AG09319 (cell line): ENCODE results near the gene YY1AP1.

Experiments used
- DNase-seq: peaks from one replicate; pipeline ENCODE4 v3.0.0-alpha.2; 2010; ENCODE audit warnings: low read depth; ENCODE audit errors: extremely low read depth
- TF ChIP-seq, protein P1 (sequence below): IDR thresholded peaks from 2 replicates; pipeline ENCODE4 v1.5.1; 2011; ENCODE audit warnings: low read depth, mild to moderate bottlenecking, inconsistent platforms, low read length, moderate library complexity

The YY1AP1 gene

DNA sequence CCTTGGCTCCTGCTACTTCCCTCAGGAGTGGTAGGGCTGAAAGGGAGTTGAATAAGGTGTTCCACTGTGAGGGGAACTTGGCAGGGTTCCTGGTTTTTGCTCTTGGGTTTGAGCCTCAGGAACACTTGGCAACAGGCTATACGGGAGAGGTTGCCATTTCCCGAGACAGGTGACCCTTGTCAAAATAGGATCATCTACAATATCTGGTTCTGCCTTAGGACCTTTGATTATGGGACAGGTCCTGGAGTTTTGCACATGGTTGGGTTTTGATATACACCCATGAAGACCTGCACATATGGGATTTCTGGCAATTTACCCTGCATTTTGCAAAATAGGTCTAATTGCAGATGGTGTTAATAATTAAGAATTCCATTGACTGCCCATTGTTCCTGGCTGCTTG, 31.1 kb downstream of the YY1AP1 start:
- TF ChIP-seq, protein P1, sequence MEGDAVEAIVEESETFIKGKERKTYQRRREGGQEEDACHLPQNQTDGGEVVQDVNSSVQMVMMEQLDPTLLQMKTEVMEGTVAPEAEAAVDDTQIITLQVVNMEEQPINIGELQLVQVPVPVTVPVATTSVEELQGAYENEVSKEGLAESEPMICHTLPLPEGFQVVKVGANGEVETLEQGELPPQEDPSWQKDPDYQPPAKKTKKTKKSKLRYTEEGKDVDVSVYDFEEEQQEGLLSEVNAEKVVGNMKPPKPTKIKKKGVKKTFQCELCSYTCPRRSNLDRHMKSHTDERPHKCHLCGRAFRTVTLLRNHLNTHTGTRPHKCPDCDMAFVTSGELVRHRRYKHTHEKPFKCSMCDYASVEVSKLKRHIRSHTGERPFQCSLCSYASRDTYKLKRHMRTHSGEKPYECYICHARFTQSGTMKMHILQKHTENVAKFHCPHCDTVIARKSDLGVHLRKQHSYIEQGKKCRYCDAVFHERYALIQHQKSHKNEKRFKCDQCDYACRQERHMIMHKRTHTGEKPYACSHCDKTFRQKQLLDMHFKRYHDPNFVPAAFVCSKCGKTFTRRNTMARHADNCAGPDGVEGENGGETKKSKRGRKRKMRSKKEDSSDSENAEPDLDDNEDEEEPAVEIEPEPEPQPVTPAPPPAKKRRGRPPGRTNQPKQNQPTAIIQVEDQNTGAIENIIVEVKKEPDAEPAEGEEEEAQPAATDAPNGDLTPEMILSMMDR: no peak
- DNase-seq: no peak

DNA sequence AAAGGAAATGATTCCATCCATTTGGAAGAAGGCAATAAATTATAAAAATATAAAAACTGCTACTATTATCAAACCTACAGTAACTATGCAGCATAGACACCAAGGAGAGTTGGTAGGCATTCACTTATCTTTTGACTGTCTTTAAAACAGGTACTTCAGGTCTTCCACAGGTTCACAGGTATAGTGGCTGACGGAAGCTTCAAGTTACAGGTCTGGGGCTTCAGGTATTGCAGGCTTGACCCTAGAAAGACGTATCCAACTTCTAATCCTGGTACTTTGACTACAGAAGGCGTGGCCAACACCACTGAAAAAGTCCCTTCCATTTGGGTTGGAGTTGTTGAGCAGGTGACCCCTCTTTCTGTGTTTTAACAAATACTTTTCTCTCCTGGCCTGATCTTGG, 35.6 kb downstream of the YY1AP1 start:
- TF ChIP-seq, protein P1: no peak

DNA sequence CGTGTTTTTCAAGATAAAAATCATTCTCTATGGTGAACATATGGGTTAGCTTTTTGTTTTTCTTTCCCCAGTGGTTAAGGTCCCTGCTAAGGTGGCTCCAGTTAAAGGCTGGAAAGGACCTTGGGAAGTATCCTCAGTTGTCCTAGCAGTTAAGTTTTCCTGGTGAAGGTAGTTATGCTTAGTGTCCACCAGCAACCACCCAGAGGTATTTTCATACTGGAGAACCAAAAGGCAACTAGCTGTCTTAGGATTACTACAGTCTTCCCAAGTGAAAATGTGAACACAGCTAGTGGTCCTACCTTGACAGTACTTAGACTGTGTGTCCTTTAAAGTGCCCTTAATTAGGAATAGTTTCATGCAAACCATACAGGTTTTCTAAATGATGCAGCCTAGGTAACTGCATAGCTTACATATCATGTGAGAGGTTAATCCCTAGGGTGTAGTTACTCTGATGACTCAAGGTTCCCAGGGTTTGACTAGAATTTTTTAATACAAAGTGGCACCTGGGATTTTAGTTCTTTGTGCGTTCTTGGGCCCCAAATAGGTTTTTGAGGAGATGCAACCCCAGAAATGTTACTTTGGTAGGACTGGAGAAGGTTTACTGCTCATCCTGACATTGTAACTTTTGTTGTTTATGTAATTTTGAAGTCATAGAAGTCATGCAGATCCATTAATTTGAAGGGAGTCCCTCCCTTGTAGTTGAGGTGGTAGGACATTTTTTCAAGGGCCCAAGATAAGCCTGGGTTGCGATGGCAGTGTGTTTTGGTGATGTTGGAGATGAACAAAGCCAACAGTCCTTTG, 36.5 kb downstream of the YY1AP1 start:
- TF ChIP-seq, protein P1: no peak
- DNase-seq: no peak

More for the DNA sequence above, 35.6 kb downstream of the YY1AP1 start:
- no peak for DNase-seq

DNA sequence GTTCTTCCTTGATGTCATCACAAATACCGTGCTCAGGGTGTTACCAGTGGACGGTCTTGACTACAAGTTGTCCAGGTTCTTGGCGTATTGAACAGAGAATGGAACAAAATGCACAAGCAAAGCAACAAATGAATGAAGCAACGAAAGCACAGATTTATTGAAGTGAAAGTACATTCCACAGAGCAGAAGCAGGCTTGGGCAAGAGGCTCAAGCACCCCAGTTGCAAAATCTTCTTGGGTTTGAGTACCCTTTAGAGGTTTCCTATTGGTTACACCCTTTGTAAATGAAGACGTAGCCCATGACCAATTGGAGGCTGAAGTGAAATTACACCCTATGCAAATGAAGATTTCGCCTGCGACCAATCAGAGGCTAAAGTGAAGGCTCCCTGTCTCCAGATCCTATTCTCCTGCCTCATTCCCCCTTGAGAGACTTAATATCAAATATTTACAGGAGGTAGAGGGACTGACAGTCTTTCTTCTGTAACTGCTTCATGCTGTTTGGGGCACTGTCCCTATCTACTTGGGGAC, 38.3 kb downstream of the YY1AP1 start:
- TF ChIP-seq, protein P1: no peak
- no peak for DNase-seq

DNA sequence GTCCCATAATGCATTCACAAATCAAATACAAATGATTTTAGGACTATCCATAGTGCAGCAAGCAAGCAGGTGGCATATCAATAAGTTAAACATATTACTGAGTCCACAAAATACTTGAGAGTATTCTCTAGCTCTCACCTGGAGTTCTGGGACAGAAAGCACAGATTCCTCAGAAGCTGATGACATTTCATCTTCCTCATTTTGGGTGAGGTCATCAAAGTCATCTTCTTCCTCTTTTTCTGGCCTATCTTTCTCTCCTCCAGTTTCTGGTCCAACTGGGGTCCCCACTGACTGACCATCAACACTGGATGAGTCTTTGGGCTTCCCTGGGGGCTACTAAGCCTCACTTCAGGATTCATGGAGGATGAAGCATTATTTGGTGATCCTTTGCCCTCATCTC, 38.9 kb downstream of the YY1AP1 start:
- no peak for DNase-seq
- TF ChIP-seq, protein P1: no peak

DNA sequence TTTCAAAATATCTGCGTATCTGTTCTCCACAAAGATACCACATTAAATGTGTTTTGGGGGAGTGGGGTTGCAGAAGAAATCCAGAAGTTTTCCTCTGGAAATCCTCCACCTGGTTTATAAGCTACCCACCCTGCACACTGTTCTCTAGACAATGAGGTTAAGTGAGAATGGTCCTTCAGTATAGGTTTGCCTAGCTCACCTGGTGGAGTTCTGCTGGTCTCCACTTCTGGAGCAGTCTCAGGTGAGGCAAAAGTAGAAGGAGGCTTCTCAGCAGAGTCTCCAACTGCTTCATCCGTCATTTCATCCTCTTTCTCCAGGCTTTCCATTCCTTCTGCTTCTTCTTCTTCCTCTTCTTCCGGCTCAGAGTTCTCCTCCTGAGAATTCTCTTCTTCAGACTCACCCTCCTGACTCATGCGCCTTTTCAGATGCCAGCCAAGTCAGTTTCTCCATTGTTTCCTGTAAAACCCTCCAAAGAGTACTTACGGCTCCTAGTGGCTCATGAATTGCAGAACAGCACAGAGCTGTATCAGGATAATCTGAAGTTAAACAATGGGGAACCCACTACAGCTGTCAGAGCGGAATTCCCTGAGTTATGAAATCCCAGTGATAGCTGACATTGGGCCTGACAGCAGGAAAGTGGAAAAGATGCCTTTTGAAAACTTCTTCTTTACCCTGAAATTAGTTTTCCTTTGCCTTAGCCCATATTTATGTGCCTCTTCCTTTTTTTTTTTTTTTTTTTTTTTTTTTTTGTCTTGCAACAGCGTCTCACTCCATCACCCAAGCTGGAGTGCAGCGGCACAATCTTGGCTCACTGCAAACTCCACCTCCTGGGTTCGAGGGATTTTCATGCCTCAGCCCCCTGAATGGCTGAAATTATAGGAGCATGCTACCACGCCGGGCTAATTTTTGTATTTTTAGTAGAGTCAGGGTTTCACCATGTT, 40.1 kb downstream of the YY1AP1 start:
- TF ChIP-seq, protein P1: peak; percentile 77
- DNase-seq: peak; percentile 66

DNA sequence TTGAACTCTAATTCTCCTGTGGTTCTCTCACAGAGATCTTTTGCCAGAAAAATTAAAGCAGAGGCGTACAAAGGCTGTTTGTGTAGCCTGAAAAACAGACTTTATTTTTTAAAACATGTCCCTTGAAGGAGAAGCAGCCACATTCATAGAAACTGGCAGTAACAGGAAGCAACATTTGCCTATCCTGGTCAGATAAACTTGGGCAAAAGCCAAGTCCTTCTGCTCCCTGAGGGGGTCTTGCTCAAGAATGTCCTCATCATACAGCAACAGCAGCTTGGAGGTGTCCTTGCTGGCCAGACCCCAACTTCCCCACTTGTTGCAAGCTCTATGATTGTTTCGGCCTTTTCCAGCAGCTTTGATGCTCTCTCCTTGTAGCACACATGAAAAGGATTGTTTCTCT, 42.3 kb downstream of the YY1AP1 start:
- TF ChIP-seq, protein P1: no peak
- peak; percentile 7 for DNase-seq
